SK-MEL-5 (cell line): ENCODE measurements around the gene ACTG2. TPM values are rescaled to one million over a fixed set of nuclear protein-coding genes. Genes with fewer than 3 reads are reported as not detected.
"Not testable (repeated sequence)": the region's sequence is repeated elsewhere in the genome, so short reads cannot be mapped to it uniquely, and the experiment has no call there.

Source experiments
- DNase-seq: peaks from one replicate; pipeline ENCODE4 v3.0.0-alpha.2; 2016; ENCODE audit warnings: low read depth, low spot score
- in situ Hi-C: cut with HindIII; loops from 2 replicates; pipeline ENCODE4 v1.10.0; 2016; ENCODE audit warnings: low sequenced_read_pairs, high pct_unique_total_duplicates, low pct_unique_long_range_greater_than_20kb
- total RNA-seq: library from RNA; depleted of rRNA; stranded (reverse); fragments of >200 nt; shearing (Covaris generic); gene quantifications from 2 replicates; pipeline ENCODE4 v1.2.3, GENCODE V29; 2014

ACTG2 gene
- total RNA-seq, 1 experiment from 2014 or later = 0.42 TPM

DNA sequence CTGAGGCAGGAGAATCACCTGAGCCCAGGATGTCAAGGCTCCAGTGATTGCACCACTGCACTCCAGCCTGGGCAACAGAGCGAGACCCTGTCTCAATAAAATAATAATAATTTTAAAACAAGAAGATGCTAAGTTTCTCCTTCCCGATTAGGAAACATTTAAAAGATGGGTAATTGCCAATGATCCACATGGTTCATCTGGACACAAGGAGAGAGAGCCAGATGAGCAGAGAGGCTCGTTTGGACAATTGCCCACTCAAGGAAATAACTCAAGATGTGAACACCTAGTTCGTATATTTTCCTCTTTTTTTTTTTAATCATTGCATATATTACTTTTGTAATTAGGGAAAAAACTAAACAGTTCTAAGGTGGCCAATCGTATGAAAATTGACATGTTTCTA lies 3.6 kb upstream of the ACTG2 start:
- DNase-seq = no peak
- in situ Hi-C loops = no loop called here

DNA sequence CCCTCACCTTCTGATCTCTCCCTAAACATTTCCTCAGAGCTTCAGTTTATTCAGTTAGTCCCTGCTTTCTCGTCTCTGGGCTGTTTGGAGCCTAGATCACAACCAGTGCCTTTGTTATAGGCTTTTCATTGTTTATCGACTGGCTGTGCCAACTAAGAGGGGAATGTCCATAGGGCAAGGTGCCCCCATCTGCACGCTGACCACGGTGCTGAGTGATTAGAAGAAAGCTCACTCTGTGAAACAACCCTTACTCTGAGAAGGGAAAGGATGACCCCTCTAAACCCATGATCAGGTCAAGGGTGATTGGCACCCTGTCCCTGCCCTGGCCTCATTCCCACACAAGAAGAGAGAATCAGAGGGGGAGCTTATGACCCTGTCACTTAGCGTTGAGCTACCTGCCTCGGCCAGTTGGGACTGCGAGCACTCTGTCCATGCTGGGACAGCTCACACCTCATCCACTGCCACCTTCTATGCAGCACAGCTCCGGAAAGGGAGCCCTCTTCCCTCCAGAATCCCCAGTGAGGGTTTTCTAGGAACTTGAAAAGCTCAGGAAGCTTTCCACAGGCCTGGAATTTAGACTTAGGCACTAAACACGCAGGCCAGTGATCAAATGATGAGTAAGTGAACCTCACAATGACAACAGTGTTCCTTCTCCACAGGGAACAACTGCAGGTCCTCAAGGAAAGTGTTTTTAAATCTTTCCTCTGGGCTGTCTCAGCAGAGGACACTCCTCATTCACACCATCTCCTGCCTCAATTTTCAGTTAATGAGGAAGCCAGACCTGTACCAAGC lies 2.3 kb upstream of the ACTG2 start:
- in situ Hi-C loops = no loop called here
- peak; percentile 50 for DNase-seq

DNA sequence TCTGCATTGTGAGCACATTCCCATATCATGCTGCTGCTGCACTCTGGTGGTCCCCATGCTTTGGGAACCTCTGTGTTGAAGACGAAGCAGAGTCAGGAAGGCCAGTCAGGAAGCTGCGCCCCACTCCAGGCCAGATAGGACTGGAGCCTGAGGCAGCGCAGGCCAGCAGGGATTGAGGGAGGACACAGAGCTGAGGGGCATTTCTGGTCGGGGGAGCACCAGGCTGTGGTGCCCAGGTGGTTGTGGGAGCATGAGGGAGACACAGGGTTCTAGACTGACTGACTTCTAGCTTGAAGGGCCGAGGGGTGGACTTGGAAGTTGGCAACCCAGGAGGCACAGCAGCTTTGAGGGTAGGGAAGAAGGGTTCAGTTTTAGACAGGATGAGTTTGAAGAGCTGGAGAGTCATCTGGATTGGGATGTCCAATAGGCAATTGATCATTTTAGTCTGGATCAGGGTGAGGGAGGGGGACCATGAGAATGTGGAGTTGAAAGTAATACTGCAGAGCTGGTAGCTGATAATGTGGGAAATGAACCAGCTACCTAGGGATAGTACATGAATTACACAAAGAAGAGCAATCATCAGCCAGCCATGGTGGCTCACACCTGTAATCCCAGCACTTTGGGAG lies 1.4 kb upstream of the ACTG2 start:
- no peak for DNase-seq
- in situ Hi-C loops = no loop called here

DNA sequence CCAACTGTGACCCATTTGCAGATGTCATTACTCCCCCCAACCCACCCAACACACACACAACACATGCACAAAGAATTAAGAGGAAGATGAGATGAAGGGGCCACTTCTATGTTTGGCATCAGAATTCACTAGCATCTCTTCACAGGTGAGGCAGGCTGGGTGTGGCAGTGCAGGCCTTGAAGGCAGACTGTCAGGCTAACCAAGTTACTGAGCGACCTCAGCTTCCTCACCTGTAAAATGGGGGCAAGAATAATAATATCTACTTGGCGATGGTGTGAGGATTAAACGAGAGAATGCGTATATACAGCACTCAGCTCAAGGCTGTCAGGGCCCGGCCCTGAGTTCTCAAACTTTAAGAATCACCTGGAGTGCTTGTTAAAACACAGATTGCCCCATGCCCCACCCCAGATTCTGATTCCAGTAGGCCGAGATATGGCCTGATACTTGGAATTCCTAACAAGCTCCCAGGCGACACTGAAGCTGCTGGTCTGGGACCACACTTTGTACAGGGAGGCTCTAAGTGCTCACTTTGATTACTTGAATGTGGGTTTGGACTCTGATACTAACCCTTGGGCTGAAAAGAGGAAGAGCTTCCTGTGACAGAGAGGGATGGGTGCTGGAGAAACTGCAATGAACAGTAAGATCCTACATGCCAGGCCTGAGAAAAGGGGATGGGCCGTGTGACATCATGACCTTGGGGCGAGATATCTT lies 1.1 kb downstream of the ACTG2 start:
- in situ Hi-C loops = no loop called here
- no peak for DNase-seq

DNA sequence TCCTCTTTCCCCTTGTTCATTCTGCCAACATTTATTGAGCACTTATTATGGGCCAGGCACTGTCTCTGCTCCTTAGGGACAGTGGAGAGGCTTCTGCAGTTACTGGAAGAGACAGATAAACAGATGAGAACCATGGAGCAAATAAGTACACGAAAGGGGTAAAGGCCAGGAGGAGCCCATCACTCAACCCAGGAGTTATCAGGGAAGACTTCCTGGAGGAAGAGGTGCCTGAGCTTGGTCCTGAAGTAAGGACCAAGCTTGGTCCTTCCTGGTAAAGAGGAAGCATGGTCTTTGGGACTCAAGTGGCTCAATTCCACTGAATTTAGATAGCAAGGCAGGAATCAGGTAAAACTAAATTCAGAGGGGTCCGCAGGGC lies 1.7 kb downstream of the ACTG2 start:
- in situ Hi-C loops = no loop called here
- DNase-seq = no peak

DNA sequence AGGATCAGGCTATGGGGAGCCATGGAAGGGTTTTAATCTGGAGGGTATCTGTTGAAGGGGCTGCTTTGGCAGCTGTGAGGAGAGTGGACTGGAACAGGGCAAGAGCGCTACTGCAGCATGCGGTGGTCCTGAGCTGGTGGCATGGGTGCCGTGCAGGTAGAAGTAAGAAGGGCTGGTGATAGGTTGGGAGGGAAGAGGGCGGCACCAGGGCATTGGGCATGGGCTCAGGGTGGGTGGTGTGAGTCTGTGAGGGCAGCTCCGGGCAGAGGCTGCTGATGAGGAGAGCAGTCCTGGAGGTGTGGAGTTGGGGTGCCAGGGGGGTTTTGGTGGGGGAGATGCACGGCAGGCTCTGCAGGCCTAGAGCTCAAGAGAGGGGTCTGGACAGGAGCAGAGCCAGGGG lies 2.1 kb downstream of the ACTG2 start:
- DNase-seq = no peak
- in situ Hi-C loops = no loop called here

DNA sequence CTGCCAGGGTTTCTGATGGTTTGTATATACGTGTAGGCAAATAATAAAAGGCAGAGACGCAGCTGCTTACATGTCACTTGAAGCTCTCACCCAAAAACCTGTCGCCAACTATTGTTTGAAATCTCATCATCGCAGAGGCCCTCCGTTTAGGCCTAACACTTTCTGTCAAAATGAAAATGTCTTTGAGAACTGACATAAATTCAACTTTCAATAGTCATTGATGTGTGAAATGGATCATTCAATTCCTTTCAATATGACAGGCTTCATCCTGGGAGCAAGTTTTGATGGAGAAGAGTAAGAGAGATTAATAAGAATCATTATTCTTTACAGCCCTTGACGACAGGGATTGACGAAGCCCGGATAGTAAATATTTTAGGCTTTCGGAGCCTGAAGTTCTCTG lies 2.7 kb downstream of the ACTG2 start:
- no peak for DNase-seq
- in situ Hi-C loops = no loop called here

DNA sequence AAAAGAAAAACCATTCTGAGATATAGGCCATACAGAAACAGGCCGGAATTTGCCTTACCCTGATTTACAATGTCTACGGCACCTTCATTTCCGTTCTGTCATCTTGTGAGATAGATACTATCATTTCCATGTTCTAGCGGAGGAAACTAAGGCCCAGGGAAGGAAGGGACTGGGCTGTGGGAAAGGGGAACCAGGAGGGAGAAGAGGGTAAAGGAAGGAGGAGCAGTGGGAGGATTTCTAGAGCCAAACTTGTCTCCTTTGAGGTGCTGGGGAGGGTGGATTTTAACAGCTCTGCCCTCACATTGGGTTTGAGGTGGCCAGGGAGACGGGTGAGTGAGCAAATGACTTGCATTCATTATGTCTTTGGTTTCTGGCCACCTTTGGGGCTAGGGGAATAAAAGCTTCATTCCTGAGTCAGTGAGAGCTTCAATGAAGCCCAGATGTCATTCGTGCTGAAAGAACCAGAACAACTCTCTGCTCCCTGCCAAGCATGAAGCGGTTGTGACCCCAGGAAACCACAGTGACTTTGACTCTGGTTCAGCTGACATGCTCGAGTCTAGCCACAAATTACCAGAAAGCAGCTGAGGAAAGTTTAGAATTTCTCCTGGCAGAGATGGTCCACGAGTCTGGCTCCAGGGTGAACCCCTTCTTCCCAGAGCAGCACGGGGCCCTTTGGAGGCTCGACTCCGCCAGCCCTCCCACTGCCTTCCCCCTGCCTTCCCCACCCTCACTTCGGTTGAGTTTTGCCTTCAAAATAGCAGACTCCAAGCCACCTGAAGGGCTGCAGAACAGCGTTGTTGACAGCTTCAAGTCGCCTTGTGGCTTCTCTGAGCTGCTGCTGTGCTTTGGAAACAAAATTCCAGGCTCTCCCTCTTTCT lies 3.8 kb downstream of the ACTG2 start:
- in situ Hi-C loops = no loop called here
- peak; percentile 41 for DNase-seq

DNA sequence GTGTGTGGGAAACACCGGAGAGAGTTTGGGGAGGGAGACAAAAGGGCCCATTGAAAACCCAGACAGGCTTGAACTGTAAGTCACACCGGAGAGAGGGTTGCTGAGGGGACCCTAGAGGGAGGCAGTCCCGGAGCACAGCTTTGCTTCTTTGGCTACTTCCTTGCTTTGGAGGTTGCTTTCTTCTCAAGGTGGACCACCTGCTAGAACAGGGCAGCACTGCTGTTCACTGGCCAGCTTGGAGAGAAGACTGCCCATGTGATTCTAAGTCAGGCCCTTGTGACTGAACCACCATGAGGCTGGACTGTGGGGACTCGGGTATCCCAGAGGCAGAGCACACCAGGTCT lies 4.4 kb downstream of the ACTG2 start:
- peak; percentile 76 for DNase-seq
- in situ Hi-C loops = no loop called here

DNA sequence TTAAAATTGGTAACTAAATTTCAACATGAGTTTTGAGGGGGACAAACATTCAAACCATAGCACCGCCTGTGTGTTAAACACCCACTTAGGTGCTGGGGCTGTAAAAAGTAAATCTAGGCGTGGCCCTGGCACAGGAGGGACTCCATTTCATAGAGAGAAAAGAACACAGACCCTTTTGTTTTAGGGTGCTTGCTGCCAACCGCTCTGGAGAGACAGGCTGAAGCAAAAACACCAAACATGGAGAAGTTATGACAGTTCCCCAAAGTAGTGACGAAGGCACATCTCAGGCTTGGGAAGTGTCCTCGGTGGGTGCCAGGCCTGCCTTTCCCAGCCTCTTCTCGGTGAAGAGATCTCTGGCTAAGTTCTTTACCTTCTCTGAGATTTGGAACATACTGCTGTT lies 5.1 kb downstream of the ACTG2 start:
- in situ Hi-C loops = no loop called here
- peak; percentile 69 for DNase-seq

DNA sequence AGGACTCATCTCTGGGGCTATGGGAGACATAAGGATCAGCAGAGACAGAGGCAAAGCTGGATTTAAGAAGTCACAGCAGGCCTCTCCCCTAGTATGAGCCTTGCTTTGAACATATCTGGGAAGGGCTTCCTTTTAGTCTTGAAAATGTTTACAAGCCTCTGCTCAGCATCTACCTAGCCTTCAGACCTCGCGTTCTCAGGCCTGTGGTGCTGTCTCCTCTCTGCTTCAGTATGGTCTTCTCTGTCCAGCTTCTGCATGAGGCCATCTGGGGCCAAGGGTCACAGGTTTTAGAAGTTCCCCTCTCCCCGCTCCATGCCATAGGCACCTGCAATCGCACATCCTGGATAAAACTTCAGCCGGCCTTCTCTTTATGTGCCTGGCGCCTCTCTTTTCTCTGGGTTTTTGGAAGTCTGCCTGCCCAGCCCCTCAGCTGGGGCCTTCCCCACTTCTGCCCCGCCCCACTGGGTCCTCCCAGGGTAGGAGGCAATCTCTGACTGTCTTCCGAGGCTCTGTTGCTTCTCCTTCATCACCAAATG lies 7.1 kb downstream of the ACTG2 start:
- in situ Hi-C loops = no loop called here
- no peak for DNase-seq

DNA sequence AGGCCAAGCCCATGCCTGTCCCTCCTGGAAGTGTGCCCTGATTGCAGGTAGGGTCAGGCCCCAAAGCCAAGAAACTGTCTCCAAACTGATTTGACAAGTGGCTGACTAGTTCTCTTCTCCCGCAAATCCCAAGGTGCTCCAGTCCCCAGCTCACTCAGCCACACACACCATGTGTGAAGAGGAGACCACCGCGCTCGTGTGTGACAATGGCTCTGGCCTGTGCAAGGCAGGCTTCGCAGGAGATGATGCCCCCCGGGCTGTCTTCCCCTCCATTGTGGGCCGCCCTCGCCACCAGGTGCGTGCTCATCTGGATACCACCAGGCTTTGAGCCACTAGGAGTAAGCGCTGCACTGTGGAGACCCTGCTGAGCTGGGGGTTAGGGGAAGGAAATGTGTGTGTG lies 8.3 kb downstream of the ACTG2 start:
- in situ Hi-C loops = no loop called here
- no peak for DNase-seq

DNA sequence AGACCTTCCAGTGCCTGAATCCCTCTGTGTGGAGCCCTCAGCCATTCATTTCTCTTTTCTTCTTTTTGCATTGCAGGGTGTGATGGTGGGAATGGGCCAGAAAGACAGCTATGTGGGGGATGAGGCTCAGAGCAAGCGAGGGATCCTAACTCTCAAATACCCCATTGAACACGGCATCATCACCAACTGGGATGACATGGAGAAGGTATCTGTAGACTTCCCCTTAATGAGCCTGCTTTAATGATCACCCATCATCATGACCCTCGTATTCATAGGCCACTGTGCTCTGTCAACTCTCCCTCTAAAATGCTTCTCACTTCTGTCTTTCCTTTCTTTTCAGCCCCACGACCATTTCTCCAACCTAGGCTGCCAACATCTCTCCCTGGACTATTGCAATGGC lies 9.5 kb downstream of the ACTG2 start:
- in situ Hi-C loops = no loop called here
- DNase-seq = no peak

DNA sequence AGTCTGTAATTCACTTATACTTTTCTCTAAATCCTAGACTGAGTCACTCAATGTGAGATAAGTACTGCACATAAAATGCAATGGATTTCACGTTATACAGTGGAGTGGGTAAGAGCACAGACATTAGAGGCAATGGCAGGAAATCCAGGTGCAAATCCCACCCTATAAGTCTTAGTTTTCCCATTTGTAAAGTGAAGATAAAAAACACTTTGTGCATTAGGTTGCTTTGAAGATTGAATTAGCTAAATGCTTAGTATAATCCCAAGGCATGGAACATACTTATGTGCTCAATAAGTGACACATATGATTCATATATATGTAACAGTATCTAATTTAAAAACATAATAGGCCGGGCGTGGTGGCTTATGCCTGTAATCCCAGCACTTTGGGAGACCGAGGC lies 10.5 kb downstream of the ACTG2 start:
- no peak for DNase-seq
- in situ Hi-C loops = no loop called here

DNA sequence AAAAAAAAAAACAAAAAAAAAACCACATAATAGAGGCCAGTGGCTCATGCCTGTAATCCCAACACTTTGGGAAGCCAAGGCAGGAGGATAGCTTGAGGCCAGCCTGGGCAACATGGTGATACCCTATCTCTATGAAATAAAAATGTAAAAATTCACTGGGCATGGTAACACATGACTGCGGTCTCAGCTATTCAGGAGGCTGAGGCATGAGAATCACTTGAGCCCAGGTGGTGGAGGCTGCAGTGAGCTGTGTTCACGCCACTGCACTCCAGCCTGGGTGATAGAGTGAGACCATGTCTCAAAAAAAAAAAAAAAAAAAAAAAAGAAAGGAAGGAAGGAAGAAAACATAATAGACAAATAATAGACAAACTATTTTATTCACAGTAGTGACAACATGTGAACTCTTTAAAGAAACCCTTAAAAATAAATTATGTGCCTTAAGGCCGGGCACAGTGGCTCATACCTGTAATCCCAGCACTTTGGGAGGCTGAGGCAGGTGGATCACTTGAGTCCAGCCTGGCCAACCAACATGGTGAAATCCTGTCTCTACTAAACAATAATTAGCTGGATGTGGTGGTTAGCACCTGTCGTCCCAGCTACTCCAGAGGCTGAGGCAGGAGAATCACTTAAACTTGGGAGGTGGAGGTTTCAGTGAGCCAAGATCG lies 11.3 kb downstream of the ACTG2 start:
- in situ Hi-C loops, DNase-seq: not testable (repeated sequence)

DNA sequence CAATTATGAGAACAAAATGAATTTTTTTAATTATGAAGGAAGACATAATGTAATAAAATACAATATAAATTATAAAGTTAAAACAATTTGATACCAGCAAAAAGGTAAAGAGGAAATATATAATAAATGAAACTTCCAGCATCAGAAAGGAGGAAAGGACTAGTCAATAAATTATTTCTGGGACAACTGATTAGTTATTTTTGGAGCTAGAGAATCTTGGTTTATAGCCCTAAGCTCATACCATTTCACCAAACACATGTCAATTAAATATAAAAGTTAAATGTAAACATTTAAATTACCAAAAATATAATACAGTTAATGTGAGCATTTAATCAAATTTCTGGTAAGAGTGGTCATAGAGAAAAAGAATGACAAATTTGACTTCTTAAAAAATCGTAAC lies 12.1 kb downstream of the ACTG2 start:
- DNase-seq = no peak
- in situ Hi-C loops = no loop called here

DNA sequence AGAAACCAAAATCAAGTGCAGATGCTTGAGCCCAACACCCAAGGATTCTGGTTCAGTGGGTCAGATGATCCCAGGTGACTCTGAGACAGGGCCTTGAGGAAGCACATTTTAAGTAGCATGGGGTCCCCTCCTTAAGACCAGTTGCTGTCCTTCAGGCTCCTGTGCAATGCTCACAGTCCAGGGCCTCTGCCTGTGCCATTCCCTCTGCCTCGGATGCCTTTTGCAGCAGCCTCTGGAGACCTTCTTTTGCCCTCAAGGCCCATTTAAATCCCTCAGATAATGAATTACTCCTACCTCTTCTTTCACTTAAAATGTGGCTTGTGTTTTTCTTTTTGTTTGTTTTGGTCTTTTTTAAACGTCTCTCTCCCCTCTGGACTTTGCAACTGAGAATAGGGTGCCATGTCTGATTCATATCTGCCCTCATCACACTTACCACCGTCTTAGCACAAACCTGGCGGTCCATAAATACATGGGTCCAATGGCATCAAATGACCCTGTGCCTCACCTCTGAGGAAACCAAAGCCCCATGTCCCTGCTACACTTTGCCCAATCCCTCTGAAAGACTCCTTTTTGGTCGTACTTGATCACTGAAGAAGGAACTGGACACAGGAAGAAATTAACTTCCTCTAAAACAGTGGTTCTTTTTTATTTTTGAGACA lies 14.2 kb downstream of the ACTG2 start:
- in situ Hi-C loops = no loop called here
- DNase-seq = no peak
